ENCODE measurements around the gene POGZ. TPM values are rescaled to one million over a fixed set of nuclear protein-coding genes. Genes with fewer than 3 reads are reported as not detected.

Gene POGZ
- total and polyA plus RNA-seq, 2 of the 4 experiments (the other 2 are of a cell fraction): 20.8 to 33.5 TPM

DNA sequence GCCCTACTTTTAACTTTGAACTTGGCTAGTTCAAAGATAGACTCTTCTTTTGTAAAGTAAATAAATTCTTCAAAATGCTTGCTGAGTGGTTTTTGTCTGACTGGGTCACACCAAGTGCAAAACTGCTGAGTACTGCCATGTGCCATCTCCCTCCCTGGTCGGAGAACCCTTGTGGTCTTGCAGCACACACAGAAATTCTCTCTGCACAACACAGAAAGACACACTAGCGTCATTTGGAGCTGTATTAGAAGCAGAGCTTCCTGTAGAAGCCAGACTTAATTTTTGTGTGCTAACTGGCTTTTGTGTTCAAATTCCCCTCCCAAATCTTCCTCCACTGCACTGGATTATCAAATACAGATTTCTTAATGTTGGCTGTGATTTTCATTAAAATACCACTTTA is 57.4 kb downstream of the POGZ start:
- no peak overlapping the region for H3K56ac ChIP-seq (ENCODE audit: extremely low read depth, insufficient read depth, low read length)
- H3K27ac ChIP-seq (ENCODE audit: insufficient read depth, low read length): no peak overlapping the region
- peaks cover 24% of the 10 kb centered on the region; the same call in 1 of the 2 replicates for H4K20me1 ChIP-seq (ENCODE audit: insufficient read depth, low read length)
- H4K91ac ChIP-seq (ENCODE audit: insufficient read depth, low read depth, low read length): no peak overlapping the region
- H3K9me1 ChIP-seq (ENCODE audit: insufficient read depth, low read length): peaks cover 17% of the 10 kb centered on the region
- H3K27me3 ChIP-seq (ENCODE audit: control insufficient read depth, insufficient read depth, low read length): no peaks in the 10 kb centered on the region
- no peak overlapping the region for H2AK5ac ChIP-seq (ENCODE audit: low read depth, low read length)
- ChIA-PET POLR2A (ENCODE audit: unreplicated experiment) (interaction anchor here (0.6 kb wide), 1 partner anchor 10 kb away, joined by 3 read pairs; no protein-coding TSS in a partner anchor), CTCF (no interaction called here)
- BruUV-seq (replicated peaks): no TSS peak
- H3K9me3 ChIP-seq (ENCODE audit: control insufficient read depth, insufficient read depth, low read length): no peaks in the 10 kb centered on the region
- intact Hi-C loops (cut with micrococcal nuclease): no loop called here
- H3K4ac ChIP-seq (ENCODE audit: low read depth, low read length): no peak overlapping the region
- no peak overlapping the region for H2AK9ac ChIP-seq (replicated peaks; ENCODE audit: low read depth, low read length, poor library complexity)
- no peak overlapping the region for H3K14ac ChIP-seq (replicated peaks; ENCODE audit: low read depth, low read length)
- dilution Hi-C loops (cut with HindIII; ENCODE audit: low sequenced_read_pairs, unreplicated experiment): no loop called here
- peaks cover 5 to 54% of the 10 kb centered on the region in 2 experiments; a peak in 3 of 4 replicates for H3K79me1 ChIP-seq (ENCODE audit: low read depth in 1 of 2, low read length in 2 of 2)
- H2BK120ac ChIP-seq (ENCODE audit: low read depth, low read length): no peak overlapping the region
- peaks cover 44% of the 10 kb centered on the region for H3K36me3 ChIP-seq (ENCODE audit: control insufficient read depth, insufficient read depth, low read length)
- no peak overlapping the region for H2BK15ac ChIP-seq (ENCODE audit: low read depth, low read length)
- H4K8ac ChIP-seq (ENCODE audit: low read depth in 2 of 2, low read length in 2 of 2): no peak overlapping the region
- H3K4me3 ChIP-seq (ENCODE audit: insufficient read depth, low read depth, low read length): no peak overlapping the region
- no peak for DNase-seq
- H2AFZ ChIP-seq (replicated peaks; ENCODE audit: low read length, poor library complexity): no peak overlapping the region
- H3K18ac ChIP-seq (ENCODE audit: low read depth, low read length): no peak overlapping the region
- WGBS, 2 experiments (ENCODE audit: extremely low coverage in 2 of 2, insufficient read length in 1 of 2): no CpG with 5 or more reads among the region's 2 CpGs
- H2BK20ac ChIP-seq (ENCODE audit: low read depth, low read length): no peak overlapping the region
- H2BK5ac ChIP-seq (ENCODE audit: low read depth, low read length, poor library complexity, severe bottlenecking): no peak overlapping the region
- H3K9ac ChIP-seq (ENCODE audit: low read depth, low read length): no peak overlapping the region
- peaks cover 3% of the 10 kb centered on the region; the same call in 1 of the 2 replicates for H3K4me1 ChIP-seq (ENCODE audit: control insufficient read depth, insufficient read depth, low read length)
- in situ Hi-C loops (cut with MboI; ENCODE audit: low sequenced_read_pairs): loop anchor here (10.0 kb wide), 2 partner anchors 97 to 207 kb away; partner anchors contain the start of genes PIP5K1A and VPS72
- H3K4me2 ChIP-seq (ENCODE audit: low read depth, low read length): no peak overlapping the region
- TF ChIP-seq, protein P1, sequence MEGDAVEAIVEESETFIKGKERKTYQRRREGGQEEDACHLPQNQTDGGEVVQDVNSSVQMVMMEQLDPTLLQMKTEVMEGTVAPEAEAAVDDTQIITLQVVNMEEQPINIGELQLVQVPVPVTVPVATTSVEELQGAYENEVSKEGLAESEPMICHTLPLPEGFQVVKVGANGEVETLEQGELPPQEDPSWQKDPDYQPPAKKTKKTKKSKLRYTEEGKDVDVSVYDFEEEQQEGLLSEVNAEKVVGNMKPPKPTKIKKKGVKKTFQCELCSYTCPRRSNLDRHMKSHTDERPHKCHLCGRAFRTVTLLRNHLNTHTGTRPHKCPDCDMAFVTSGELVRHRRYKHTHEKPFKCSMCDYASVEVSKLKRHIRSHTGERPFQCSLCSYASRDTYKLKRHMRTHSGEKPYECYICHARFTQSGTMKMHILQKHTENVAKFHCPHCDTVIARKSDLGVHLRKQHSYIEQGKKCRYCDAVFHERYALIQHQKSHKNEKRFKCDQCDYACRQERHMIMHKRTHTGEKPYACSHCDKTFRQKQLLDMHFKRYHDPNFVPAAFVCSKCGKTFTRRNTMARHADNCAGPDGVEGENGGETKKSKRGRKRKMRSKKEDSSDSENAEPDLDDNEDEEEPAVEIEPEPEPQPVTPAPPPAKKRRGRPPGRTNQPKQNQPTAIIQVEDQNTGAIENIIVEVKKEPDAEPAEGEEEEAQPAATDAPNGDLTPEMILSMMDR (conservative IDR thresholded peaks at IDR 0.05; ENCODE audit: low read depth, low read length): no peak
- no peak for TF ChIP-seq NFE2L2 (IDR thresholded peaks at IDR 0.05; ENCODE audit: low read depth, low read length)
- TF ChIP-seq RCOR1 (IDR thresholded peaks at IDR 0.05; ENCODE audit: insufficient replicate concordance, low read length): no peak
- TF ChIP-seq POLR2A (IDR thresholded peaks at IDR 0.05; ENCODE audit: low read depth, low read length): no peak
- TF ChIP-seq MAZ (IDR thresholded peaks at IDR 0.05; ENCODE audit: borderline replicate concordance, low read depth, low read length): no peak
- no peak for TF ChIP-seq RAD21 (IDR thresholded peaks at IDR 0.05; ENCODE audit: low read length)
- TF ChIP-seq CEBPB (IDR thresholded peaks at IDR 0.05; ENCODE audit: low read depth, low read length): no peak
- TF ChIP-seq SMC3 (IDR thresholded peaks at IDR 0.05; ENCODE audit: low read depth, low read length): no peak
- TF ChIP-seq FOS (IDR thresholded peaks at IDR 0.05; ENCODE audit: low read depth, low read length): no peak
- TF ChIP-seq, protein P2, sequence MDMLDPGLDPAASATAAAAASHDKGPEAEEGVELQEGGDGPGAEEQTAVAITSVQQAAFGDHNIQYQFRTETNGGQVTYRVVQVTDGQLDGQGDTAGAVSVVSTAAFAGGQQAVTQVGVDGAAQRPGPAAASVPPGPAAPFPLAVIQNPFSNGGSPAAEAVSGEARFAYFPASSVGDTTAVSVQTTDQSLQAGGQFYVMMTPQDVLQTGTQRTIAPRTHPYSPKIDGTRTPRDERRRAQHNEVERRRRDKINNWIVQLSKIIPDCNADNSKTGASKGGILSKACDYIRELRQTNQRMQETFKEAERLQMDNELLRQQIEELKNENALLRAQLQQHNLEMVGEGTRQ (IDR thresholded peaks at IDR 0.05; ENCODE audit: low read depth, low read length): no peak
- TF ChIP-seq RFX5 (IDR thresholded peaks at IDR 0.05; ENCODE audit: low read depth, low read length): no peak
- TF ChIP-seq MAFK (IDR thresholded peaks at IDR 0.05; ENCODE audit: low read depth, low read length): no peak
- no peak overlapping the region for H4K5ac ChIP-seq (ENCODE audit: low read depth, low read length)
- ATAC-seq (ENCODE audit: low read depth): no peak
- H3K23ac ChIP-seq (ENCODE audit: low read depth, low read length): no peak overlapping the region

Measured in IMR-90 (cell line).